ENCODE results near the gene NSMCE1.

The NSMCE1 gene

DNA sequence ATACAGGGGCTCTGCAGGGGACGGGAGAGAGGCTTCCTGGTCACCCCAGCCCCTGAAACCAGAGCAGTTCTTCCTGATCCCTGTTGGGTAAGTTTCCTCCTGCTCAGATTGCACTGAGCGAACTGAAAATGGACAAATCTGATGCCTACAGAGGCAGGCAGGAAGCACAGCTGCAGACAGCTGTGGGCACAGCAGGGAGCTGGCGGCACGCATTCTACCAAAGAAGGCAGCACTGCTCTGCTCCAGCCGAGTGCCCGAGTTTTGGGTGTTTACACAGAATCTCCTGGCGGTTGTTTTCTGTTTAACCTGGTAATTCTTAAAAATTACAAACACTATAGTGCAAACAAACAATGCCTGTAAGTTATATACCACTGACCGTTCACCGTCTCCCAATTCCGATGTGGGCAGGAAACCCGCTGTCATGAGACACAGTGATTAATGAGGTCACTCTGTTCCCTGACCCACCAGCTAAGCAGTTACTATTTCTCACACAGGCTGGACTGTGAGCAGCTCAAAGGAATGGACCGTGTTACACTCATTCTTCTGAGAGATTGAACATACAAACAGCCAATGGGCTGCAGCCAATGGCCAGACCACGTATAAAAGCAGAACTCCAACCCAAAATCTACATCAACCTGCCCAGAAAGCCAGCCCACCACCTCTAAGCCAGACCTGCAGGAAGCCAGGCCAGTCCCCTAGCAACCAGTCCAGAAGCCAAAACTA is 25.5 kb downstream of the NSMCE1 start:
- DNase-seq (ENCODE audit: low read depth) = peak; percentile 88

GRCh38 chr16:27242398-27242797 is 26.2 kb downstream of the NSMCE1 start:
- no peak for DNase-seq (ENCODE audit: low read depth)

DNA sequence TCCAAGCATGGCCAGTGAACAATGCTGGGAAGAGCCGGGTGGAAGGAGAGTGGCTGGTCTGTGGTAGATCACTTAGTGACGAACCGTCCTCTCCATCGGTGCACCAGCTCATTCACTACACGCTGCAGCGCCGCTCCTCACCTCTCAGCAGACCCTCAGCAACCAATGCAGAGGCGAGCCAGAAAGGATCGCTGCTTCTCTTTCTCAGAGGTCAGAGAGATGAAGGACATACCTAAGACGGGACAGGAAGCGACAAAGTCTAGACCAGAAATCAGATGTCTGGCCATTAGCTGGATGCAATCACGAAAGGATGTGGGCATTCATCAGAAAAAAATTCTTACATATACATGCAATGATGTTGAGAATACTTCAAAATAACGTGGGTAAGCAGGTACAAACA is 26.9 kb downstream of the NSMCE1 start:
- DNase-seq (ENCODE audit: low read depth) = no peak

- DNase-seq (ENCODE audit: low read depth) = peak; percentile 81
Measured at GRCh38 chr16:27240948-27241531, 27.5 kb downstream of the NSMCE1 start.

- DNase-seq (ENCODE audit: low read depth) = peak; percentile 33
Measured at GRCh38 chr16:27239906-27240655, 28.5 kb downstream of the NSMCE1 start.

DNA sequence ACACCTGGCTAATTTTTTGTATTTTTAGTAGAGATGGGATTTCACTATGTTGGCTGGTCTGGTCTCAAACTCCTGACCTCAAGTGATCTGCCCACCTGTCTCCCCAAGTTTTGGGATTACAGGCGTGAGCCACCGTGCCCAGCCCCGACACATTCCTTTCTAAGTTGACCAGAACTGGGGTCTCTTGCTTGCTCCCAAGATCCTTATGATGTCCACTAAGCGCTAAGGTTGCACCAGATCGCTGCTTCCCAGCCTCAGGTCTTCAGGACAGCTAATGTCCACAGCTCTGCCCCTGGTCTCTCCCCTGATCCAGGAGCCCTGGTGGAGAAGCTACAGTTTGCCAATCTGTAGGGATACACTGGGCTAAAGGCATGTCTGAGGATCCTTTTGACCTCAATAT is 29.5 kb downstream of the NSMCE1 start:
- DNase-seq (ENCODE audit: low read depth) = no peak

GRCh38 chr16:27238591-27238990 is 30.0 kb downstream of the NSMCE1 start:
- DNase-seq (ENCODE audit: low read depth) = no peak

DNA sequence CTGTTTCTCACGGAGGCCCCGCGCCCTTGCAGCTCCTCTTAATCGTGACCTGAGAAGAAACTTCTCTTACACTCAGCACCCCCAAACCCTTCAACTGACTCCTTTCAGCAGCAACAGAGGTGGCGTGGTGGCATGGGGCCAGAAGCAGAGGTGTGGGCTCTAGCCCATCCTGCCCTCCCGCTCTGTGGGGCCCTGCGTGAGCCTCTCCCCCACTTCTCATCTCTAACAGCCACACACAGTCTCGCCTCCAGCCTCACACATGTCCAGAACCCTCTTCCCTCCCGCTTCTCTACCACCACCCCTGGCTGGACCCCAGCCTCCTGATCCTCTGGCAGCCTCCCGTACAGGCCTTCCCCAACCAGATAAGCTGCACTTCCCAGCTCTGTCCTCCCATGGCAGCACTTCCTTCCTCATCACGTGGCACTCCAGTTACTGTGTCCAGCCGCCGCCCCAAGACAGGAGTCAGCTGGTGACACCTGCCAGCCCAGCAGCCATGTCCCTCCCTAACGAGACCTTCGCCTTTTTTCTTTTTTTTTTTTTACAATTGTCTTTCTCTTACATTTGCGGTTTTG is 30.5 kb downstream of the NSMCE1 start:
- DNase-seq (ENCODE audit: low read depth) = no peak

- DNase-seq (ENCODE audit: low read depth) = no peak
Measured at GRCh38 chr16:27237219-27238015, 31.2 kb downstream of the NSMCE1 start.

GRCh38 chr16:27236635-27237218 is 31.8 kb downstream of the NSMCE1 start:
- no peak for DNase-seq (ENCODE audit: low read depth)

DNA sequence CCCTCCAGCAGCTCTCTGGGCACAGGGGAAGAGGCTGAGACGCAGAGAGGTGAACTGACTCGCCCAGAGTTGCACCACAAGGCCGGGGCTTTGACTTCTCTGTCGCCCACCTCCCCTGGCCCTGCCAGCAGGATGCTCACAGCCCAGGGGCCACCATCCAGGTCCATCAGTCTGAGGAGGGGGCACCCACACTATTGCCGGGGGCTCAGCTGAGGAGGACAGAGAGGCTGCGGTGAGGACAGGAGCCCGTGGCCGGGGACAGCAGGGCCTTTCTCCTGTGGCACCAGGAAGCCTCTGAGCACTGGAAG is 32.7 kb downstream of the NSMCE1 start:
- no peak for DNase-seq (ENCODE audit: low read depth)

- peak; percentile 79 for DNase-seq (ENCODE audit: low read depth)
Measured at GRCh38 chr16:27235055-27235937, 33.3 kb downstream of the NSMCE1 start.

GRCh38 chr16:27234603-27235002 is 34.0 kb downstream of the NSMCE1 start:
- no peak for DNase-seq (ENCODE audit: low read depth)

- no peak for DNase-seq (ENCODE audit: low read depth)
Measured at GRCh38 chr16:27234171-27234570, 34.4 kb downstream of the NSMCE1 start.

DNA sequence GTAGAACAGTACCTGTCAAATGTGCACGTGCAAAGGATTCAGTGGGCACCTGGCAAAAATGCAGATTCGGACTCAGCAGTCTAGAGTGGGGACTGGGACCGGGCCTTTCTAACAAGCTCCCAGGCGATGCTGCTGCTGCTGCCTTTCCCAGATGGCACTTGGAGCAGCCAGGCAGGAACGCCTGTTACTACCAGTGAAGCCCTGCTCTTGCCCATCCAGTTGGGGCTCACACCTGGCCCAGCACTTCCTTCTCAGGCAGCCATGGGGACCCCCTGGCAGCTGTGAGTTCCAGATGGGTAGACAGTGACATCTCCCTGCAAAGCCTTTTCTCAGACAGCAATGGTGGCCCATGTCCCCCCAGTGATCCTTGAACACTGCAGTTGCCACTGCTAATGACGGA is 34.8 kb downstream of the NSMCE1 start:
- DNase-seq (ENCODE audit: low read depth) = no peak

DNA sequence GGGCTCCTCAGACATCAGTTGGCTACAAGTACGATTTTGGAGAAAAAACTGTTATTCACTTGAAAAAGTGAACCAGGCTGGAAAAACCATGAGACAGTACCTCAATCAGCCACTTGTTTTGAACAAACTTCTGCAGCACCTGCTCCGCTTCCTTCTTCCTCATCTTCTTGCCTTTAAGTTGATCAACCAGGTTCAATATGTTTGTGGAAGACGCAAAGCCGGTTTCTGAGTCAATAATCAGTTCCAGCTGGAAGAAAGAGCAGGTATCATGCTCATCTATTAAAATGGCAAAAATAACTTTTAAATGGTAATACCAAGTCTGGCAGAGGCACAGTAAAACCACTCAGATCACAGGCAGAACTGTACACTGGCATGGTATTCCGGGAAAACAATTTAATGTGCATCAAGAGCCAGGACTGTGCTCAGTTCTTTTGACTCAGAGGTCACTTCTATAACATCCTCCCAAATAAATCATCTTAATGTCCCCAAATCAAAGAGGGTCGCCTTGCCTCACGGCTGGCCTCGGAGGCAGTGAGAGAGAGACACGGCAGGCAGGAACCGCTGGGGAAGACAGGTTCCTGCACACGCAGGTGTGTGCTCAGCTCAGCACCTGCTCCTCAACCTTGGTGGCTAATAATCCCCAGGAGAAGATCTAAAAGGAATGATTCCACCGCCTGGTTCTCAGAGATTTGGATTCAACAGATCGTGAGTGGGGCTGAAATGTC is 35.5 kb downstream of the NSMCE1 start:
- DNase-seq (ENCODE audit: low read depth) = no peak

- no peak for DNase-seq (ENCODE audit: low read depth)
Measured at GRCh38 chr16:27232061-27232900, 36.3 kb downstream of the NSMCE1 start.

DNA sequence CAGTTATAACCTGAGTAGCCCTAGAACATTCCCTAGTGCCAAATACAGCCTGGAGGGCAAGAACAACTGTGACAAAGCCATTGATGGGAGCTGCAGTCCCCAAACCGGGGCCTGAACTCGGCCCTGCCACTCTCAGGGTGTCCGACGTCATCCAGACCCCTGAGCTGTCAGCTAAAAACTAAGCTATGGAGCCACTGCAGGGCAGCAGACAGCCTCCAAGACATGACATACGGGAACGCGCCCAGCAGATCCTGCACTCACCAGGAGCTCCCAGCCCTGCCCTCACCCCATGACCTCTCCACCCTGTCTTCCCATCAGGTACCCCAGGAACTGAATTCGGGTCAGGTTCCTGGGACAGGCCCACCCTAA is 36.9 kb downstream of the NSMCE1 start:
- no peak for DNase-seq (ENCODE audit: low read depth)

DNA sequence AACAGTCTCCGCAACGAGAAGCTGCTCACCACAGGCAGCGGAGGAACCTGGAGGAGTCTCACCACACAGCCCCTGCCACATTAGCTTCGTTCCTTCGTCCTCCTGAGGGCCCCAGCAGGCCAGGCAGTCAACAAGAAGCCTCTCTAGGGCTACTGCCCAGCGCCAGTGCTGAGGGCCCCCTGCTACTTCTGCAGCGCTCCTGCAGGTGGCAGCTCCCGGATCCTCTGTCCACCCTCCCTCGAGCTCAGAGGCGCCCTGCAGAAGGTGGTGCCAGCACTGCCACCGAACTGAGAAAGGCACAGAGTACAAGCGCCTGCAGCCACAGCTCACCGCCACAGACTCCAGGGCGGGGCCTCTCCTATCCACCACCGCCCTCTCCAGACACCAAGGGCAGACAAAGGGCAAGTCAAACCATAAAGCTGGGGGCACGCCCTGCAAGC is 38.0 kb downstream of the NSMCE1 start:
- no peak for DNase-seq (ENCODE audit: low read depth)
